ACC112 (cell line): ENCODE measurements around the gene SLC24A3.

ENCODE experiments used
- H2AFZ ChIP-seq: fragments of 200-600 bp; sonication (generic); one replicate; pipeline ENCODE4 v1.6.0; 2017; ENCODE audit warnings: antibody characterized with exemption, low read length; ENCODE audit not compliant: unreplicated experiment
- H3K27ac ChIP-seq: fragments of 200-600 bp; sonication (generic); 2 replicates; pipeline ENCODE4 v1.5.1; 2014; ENCODE audit warnings: low read depth, mild to moderate bottlenecking, antibody characterized with exemption, low read length, moderate library complexity
- H3K27me3 ChIP-seq: fragments of 200-600 bp; sonication (generic); 2 replicates; pipeline ENCODE4 v1.6.1; 2014; ENCODE audit warnings: mild to moderate bottlenecking, antibody characterized with exemption, low read length, moderate library complexity, mixed read lengths; ENCODE audit not compliant: insufficient read depth
- H3K36me3 ChIP-seq: fragments of 200-600 bp; sonication (generic); 2 replicates; pipeline ENCODE4 v1.6.1; 2016; ENCODE audit warnings: mild to moderate bottlenecking, antibody characterized with exemption, low read length, moderate library complexity, mixed read lengths; ENCODE audit not compliant: insufficient read depth
- H3K4me1 ChIP-seq: fragments of 200-600 bp; sonication (generic); one replicate; pipeline ENCODE4 v1.6.1; 2016; ENCODE audit warnings: low read length, mixed read lengths; ENCODE audit not compliant: insufficient read depth, unreplicated experiment, control insufficient read depth
- H3K4me3 ChIP-seq: fragments of 200-600 bp; sonication (generic); 2 replicates; pipeline ENCODE4 v1.5.1; 2014; ENCODE audit warnings: mild to moderate bottlenecking, low read depth, low read length
- H3K79me2 ChIP-seq: fragments of 200-600 bp; sonication (generic); one replicate; pipeline ENCODE4 v1.6.0; 2016; ENCODE audit warnings: low read length; ENCODE audit not compliant: control insufficient read depth, unreplicated experiment, insufficient read depth

SLC24A3 gene

DNA sequence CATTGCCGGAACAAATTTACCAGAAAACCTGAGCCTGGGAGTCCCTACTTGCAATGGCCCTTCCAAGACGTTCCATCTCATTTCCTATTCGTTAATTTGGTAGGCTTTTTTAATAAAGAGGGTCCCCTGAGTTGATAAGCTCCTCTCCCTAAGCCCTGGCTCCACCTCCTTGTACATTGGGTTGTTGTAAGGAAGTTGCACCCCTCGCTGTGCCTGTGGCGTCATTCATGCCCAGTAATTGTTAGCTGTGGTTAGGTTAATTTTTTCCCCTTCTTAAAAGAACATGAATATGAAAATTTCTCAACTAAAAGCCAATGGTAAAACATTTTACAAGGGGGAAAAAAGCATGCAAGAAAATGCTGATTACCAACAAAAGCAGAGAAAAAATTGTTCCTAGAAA is 91.9 kb downstream of the SLC24A3 start:
- H3K27ac ChIP-seq = no peak overlapping the region
- H3K36me3 ChIP-seq = no peaks in the 10 kb centered on the region
- H3K79me2 ChIP-seq = no peaks in the 10 kb centered on the region
- H3K4me3 ChIP-seq = no peak overlapping the region
- no peaks in the 10 kb centered on the region for H3K4me1 ChIP-seq
- H2AFZ ChIP-seq = no peak overlapping the region
- no peaks in the 10 kb centered on the region for H3K27me3 ChIP-seq

DNA sequence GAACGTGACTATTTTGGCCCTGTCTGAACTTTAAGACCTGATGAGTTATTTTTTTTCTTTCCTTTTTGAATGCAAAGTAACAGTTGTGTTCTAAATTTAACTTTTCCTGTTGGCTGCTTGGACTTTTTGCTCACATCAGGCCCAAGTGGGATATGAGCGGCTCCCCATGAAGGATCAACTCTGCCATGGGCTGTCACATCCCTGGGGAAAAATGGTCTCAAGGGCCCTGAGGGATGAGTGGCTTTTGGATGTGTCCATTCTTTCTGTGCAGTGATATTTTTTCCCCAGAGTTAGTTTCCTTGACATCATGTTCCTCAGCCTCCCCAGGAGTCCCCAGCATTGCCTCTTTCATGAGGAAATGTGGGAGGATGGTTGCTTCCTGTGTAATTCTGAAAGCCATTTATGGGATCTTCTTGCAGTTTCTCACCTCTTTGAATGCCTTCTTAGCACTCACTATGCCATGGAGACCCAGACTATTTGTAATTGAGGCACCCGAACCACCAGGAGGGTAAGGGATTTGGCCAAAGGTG is 92.5 kb downstream of the SLC24A3 start:
- no peaks in the 10 kb centered on the region for H3K27me3 ChIP-seq
- H3K36me3 ChIP-seq = no peaks in the 10 kb centered on the region
- H3K4me1 ChIP-seq = no peaks in the 10 kb centered on the region
- no peak overlapping the region for H2AFZ ChIP-seq
- H3K79me2 ChIP-seq = no peaks in the 10 kb centered on the region
- no peak overlapping the region for H3K27ac ChIP-seq
- no peak overlapping the region for H3K4me3 ChIP-seq

DNA sequence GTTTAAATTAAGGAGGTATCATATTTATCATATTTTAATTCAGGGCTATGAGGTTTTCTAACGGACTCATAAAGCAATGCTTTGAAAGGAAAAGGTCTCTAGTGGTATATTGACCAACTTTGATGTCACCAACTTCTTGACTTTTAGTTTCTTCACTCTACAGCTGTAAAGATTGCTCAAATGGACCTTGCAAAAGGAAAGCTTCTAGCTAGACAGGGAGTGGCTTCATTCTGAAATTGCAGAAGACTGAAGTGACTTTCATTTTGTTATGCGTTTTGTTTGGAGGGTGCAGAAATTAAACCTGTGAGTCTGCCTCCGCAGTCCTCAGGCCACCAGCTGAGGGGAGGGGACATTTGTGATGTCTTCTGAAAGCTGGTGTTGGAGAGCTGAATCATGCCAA is 95.7 kb downstream of the SLC24A3 start:
- Histone ChIP-seq H3K36me3 (no peaks in the 10 kb centered on the region), H3K4me3 (no peak overlapping the region), H3K27ac (no peak overlapping the region), H2AFZ (no peak overlapping the region), H3K27me3 (no peaks in the 10 kb centered on the region), H3K79me2 (no peaks in the 10 kb centered on the region), H3K4me1 (no peaks in the 10 kb centered on the region)

DNA sequence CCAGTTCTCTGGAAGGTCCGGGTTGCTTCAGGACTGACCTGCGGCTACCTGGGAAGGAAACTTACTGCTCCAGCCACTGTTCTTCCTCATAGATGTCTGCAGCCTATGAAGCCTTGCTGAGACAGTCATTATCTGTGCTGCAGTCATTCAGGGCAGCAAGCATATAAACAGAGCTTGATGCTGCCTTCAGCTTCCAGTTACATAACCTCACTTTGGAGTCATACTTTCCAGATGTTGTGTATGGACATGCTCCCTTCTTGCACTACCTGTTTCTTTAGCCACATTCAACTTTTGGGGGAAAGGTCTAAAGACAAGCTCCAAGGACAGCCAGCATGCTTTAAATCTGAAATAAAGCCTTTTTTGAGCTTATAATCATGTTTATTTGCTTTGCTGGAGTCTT is 98.1 kb downstream of the SLC24A3 start:
- H3K36me3 ChIP-seq = no peaks in the 10 kb centered on the region
- no peak overlapping the region for H3K4me3 ChIP-seq
- no peaks in the 10 kb centered on the region for H3K79me2 ChIP-seq
- H3K4me1 ChIP-seq = no peaks in the 10 kb centered on the region
- no peak overlapping the region for H3K27ac ChIP-seq
- H3K27me3 ChIP-seq = no peaks in the 10 kb centered on the region
- no peak overlapping the region for H2AFZ ChIP-seq

DNA sequence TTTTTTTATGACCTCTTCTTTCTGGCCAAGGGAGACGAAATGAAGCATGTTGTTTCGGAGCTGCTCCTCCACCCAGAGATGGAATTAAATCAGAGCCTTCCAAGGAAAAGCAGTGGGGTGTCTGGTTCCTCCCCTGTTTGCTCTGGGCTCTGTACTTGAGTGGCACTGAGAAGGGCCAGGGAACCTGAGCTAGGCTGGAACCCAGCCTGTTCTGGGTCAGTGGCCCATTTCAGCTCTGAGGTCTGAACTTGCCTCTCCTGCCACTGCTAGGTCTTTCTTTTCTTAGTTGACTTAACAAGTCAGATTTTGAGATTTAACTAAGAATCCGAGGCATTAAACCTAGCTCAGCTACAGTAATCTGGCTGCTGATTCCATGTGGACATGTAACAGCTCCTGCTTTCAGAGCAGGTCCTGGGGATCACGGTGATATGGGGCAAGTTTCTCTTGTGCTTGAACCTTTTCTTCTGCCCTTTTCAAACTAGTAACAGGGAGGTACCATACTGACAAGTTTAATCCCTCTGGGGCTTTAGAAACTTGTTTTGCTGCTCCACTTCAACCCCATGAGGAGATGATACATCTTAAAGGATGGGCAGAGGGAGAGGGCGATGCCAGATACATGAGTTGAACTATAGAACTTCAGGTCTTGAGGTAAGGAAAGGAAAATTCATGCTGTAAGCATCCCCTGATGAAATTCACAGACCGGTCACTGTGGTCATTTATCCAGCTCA is 101.1 kb downstream of the SLC24A3 start:
- Histone ChIP-seq H2AFZ (no peak overlapping the region), H3K4me1 (no peaks in the 10 kb centered on the region), H3K79me2 (no peaks in the 10 kb centered on the region), H3K27ac (no peak overlapping the region), H3K27me3 (no peaks in the 10 kb centered on the region), H3K36me3 (no peaks in the 10 kb centered on the region), H3K4me3 (no peak overlapping the region)

DNA sequence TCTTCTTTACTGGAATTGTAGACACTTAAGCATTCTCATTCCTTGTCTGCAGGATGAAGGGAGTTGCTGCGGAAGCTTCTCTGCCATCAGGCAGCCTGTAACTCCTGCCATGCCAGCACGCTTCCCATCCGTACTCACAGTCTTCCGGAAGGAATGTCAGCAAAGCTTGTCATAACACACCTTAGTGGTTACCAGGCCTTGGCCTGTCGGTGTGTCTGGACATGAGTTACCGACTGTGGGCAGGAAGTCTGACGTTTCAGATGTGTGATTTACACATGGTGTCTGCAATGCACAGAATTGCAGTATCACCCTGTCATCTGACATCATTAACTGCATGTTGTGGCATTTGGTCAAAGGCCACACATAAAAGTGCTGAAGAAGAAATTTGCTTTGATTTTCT is 102.2 kb downstream of the SLC24A3 start:
- no peaks in the 10 kb centered on the region for H3K27me3 ChIP-seq
- no peaks in the 10 kb centered on the region for H3K36me3 ChIP-seq
- H3K79me2 ChIP-seq = no peaks in the 10 kb centered on the region
- H3K4me3 ChIP-seq = no peak overlapping the region
- no peaks in the 10 kb centered on the region for H3K4me1 ChIP-seq
- H3K27ac ChIP-seq = no peak overlapping the region
- no peak overlapping the region for H2AFZ ChIP-seq

DNA sequence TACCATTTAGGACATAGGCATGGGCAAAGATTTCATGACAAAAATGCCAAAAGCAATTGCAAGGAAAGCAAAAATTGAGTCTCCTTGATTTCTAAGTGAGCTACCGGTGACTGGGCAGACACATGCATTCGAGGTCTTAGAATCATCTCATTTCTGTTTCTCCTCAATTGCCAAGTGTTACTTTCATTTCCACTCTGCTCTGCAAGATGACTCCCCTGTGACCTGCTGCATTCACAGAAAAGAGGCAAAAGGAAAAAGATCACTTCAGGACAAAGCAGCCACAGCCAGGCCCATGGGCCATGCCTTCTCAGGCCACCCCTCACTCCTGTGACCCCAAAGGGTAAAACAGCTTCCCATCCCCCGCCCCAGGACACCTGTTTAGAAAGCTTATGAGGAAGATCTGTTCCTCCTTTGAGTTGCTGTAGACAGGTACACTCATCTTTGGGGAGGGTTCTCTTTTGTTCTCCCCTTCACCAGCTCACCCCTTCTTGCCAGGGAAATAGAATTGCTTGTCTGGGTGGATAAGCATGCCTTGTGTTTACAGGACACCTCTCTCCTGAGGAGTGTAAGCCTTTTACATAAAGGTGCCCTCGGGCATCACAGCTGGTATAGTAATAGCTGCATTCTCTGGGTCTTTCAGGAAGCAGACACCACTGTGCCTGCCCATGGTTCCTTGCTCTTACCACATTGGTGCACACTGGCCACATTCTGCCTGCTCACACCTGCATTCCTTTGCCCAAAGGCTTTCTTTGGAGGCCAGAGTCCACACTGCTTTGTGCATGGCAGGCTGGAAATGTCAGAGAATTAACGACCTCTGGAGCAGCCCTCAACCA is 105.0 kb downstream of the SLC24A3 start:
- Histone ChIP-seq H3K27me3 (no peaks in the 10 kb centered on the region), H3K36me3 (no peaks in the 10 kb centered on the region), H3K79me2 (no peaks in the 10 kb centered on the region), H3K27ac (no peak overlapping the region), H3K4me3 (no peak overlapping the region), H2AFZ (no peak overlapping the region), H3K4me1 (no peaks in the 10 kb centered on the region)

DNA sequence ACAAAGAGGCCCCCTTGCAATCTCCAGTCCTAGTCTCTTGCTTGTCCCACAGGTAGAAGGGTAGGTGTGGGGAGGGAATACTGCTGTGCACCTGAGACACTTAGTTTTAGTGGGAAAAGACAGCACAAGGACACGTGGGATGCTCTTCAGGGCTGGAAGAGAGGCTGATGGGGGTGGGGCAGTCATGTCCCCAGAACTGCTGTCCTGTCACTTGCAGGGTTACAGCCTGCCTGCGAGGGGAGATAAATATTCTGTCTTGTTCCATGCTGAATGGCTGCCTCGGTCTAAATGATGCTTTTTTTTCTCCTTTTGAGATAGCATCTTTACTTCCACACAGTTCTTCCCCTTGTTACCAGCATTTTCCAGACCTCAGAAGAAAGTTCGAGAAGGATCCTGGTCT is 106.2 kb downstream of the SLC24A3 start:
- no peak overlapping the region for H3K27ac ChIP-seq
- no peak overlapping the region for H2AFZ ChIP-seq
- H3K79me2 ChIP-seq = no peaks in the 10 kb centered on the region
- H3K4me3 ChIP-seq = no peak overlapping the region
- H3K36me3 ChIP-seq = no peaks in the 10 kb centered on the region
- no peaks in the 10 kb centered on the region for H3K27me3 ChIP-seq
- H3K4me1 ChIP-seq = no peaks in the 10 kb centered on the region

DNA sequence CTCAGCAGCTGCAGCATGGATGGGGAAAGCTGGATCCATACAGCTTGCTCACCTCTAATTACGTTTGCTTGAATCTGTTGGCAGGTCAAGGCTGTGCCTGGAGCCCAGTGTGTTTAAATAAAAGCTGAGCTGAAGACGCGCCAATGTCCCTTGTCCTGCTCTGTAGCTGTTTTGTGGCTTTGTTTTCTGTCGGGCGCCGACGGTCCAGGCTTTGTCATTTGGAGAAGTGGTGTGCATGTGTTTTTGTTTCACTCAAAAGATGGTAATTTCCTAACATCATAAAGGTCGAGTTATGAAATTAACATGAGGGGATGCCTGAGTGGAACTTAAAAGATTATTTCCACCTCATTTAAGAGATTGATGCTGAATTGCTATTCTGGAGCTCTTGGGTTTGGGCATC is 107.6 kb downstream of the SLC24A3 start:
- H3K27me3 ChIP-seq = no peaks in the 10 kb centered on the region

DNA sequence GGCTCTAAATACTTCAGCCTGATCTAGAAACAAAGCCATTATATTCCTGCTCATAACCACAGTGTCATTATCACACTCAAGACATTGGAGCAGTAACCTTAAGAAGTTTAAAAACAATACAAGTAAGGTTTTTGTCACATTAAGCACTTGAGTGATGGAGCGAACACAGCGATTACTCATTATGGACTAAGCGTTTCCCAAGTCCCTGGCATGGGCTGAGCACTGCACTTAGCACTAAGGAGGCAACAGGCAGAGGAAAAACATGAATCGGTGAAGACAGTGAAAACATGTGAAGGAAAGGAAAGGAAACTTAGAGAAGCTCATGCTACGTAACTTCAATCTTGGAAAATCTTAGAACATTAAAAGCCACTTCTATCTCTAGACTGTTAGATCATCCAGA is 108.7 kb downstream of the SLC24A3 start:
- Histone ChIP-seq H2AFZ (no peak overlapping the region), H3K4me1 (no peaks in the 10 kb centered on the region), H3K27ac (no peak overlapping the region), H3K27me3 (no peaks in the 10 kb centered on the region), H3K36me3 (no peaks in the 10 kb centered on the region), H3K79me2 (no peaks in the 10 kb centered on the region), H3K4me3 (no peak overlapping the region)

More for the DNA sequence above, 107.6 kb downstream of the SLC24A3 start:
- Histone ChIP-seq H2AFZ (no peak overlapping the region), H3K79me2 (no peaks in the 10 kb centered on the region), H3K4me3 (no peak overlapping the region), H3K36me3 (no peaks in the 10 kb centered on the region), H3K4me1 (no peaks in the 10 kb centered on the region), H3K27ac (no peak overlapping the region)
